Activated naive CD4-positive, alpha-beta T cell treated with anti-CD3 and anti-CD28 coated beads, Interleukin-2, amount 10 ng/mL, durations not matched to agents 7 days and 5 days (primary cell): Measurements from ENCODE around the gene IL1RAPL2.
"Not testable (repeated sequence)": the region's sequence is repeated elsewhere in the genome, so short reads cannot be mapped to it uniquely, and the experiment has no call there.

Experiments
- CTCF ChIA-PET: fragments of 350-600 bp; sonication (Branson Sonifier 250); formaldehyde crosslinking; loops from one replicate; lab custom pipeline; 2021; ENCODE audit warnings: antibody characterized with exemption; lab: Charles Lee
- DNase-seq: peaks from one replicate; pipeline ENCODE4 v3.0.0-alpha.2; 2020
- H3K27ac Mint-ChIP-seq: one replicate; pipeline ENCODE4 v1.8.0; 2021; ENCODE audit warnings: mild to moderate bottlenecking, moderate library complexity, mixed read lengths
- H3K27me3 Mint-ChIP-seq: one replicate; pipeline ENCODE4 v1.8.0; 2021; ENCODE audit warnings: mild to moderate bottlenecking, mixed read lengths
- H3K36me3 Mint-ChIP-seq: one replicate; pipeline ENCODE4 v1.8.0; 2021; ENCODE audit warnings: mixed read lengths
- H3K4me1 Mint-ChIP-seq: one replicate; pipeline ENCODE4 v1.8.0; 2021; ENCODE audit warnings: mixed read lengths
- H3K4me3 Mint-ChIP-seq: one replicate; pipeline ENCODE4 v1.8.0; 2021; ENCODE audit warnings: mild to moderate bottlenecking, moderate library complexity, mixed read lengths
- H3K9me3 Mint-ChIP-seq: one replicate; pipeline ENCODE4 v1.8.0; 2021; ENCODE audit warnings: mixed read lengths

IL1RAPL2 gene

DNA sequence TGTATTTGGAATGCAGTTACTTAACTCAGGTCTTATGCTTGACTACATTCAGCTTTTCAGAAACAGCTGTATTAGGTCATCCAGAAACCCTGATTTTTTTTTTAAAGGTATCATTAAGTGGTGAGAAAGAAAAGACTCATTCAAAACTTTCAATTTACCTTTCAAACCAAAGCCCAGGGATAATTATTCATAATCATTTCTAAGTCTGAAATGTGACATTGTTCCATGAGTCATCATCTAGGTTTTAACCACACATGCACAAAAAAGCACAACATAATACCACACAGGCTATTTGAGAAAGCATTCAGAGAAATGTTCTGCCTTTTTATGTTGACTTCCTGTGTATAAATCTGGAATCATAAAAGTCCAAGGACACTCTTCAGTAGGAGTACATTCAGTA, 288.2 kb downstream of the IL1RAPL2 start:
- no peak overlapping the region for H3K27ac Mint-ChIP-seq
- CTCF ChIA-PET, result no interaction called here
- DNase-seq, result no peak
- no peaks in the 10 kb centered on the region for H3K9me3 Mint-ChIP-seq
- no peaks in the 10 kb centered on the region for H3K4me1 Mint-ChIP-seq
- no peaks in the 10 kb centered on the region for H3K27me3 Mint-ChIP-seq
- no peak overlapping the region for H3K4me3 Mint-ChIP-seq
- no peaks in the 10 kb centered on the region for H3K36me3 Mint-ChIP-seq

DNA sequence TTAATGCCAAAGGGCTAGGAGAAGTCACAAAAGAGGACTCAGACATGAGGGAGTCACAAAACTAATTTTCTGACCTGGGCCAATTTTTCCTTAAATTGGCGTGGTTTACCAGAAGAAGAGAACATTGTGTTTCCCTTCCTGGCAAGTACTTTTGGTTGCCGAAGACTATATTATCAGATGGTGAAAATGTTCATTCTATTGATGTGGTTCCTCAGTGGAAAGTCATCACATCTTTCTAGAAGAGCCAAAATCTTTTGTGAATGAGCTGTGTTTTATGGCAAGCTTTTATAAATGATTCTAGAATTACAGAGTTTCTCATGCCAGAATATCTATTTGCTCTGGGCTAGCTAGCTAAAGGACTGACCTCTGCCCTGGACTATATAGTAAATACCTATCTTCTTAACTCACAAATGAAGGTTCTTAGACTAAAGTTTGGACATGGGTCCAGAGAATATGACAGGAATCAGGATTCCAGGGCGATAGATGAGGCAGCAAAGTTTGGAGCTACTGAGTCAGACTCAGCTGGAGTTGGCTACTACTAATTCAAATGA, 288.9 kb downstream of the IL1RAPL2 start:
- Mint-ChIP-seq H3K9me3 (no peaks in the 10 kb centered on the region), H3K27ac (no peak overlapping the region), H3K27me3 (no peaks in the 10 kb centered on the region), H3K4me1 (no peaks in the 10 kb centered on the region), H3K36me3 (no peaks in the 10 kb centered on the region), H3K4me3 (no peak overlapping the region)
- CTCF ChIA-PET, result no interaction called here
- no peak for DNase-seq

DNA sequence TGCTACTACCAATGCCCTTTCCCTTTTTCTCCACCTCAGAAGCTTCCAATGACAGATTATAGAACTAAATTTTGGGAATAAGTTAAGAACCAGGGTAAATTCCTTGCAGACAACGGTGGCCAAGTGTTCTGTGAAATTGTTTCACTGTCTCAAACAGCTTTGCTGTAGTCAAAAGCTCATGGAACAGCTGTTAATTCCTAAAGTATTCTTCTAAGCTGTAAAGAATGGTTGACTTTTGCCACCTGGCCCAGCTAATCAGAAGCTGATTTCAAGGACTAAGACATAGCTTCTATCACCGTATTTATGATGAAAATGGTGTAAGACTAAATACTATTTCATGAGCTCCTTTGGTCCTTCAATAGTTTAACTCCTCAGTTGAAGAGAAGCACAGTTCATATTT, 297.5 kb downstream of the IL1RAPL2 start:
- H3K9me3 Mint-ChIP-seq, result no peaks in the 10 kb centered on the region
- H3K36me3 Mint-ChIP-seq, result no peaks in the 10 kb centered on the region
- CTCF ChIA-PET, result no interaction called here
- no peaks in the 10 kb centered on the region for H3K4me1 Mint-ChIP-seq
- DNase-seq, result no peak
- H3K4me3 Mint-ChIP-seq, result no peak overlapping the region
- no peak overlapping the region for H3K27ac Mint-ChIP-seq
- H3K27me3 Mint-ChIP-seq, result no peaks in the 10 kb centered on the region

DNA sequence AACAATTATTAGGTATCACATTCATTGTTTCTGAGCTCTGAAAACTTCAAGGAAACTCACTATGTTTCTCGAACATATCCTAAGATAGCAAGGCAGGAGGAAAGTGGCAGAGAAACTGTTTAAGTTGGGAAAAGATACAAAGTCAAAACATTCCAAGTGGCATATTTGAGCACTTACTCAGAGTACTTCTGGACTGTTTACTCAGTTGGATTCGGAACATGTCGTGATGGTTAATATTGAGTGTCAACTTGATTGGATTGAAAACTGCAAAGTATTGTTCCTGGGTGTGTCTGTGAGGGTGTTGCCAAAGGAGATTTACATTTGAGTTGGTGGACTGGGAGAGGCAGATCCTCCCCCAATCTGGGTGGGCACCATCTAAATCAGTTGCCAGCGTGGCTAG, 298.3 kb downstream of the IL1RAPL2 start:
- H3K9me3 Mint-ChIP-seq, result no peaks in the 10 kb centered on the region
- H3K4me1 Mint-ChIP-seq, result no peaks in the 10 kb centered on the region
- H3K27ac Mint-ChIP-seq, result no peak overlapping the region
- H3K36me3 Mint-ChIP-seq, result no peaks in the 10 kb centered on the region
- CTCF ChIA-PET, result no interaction called here
- H3K4me3 Mint-ChIP-seq, result no peak overlapping the region
- no peak for DNase-seq
- H3K27me3 Mint-ChIP-seq, result no peaks in the 10 kb centered on the region

DNA sequence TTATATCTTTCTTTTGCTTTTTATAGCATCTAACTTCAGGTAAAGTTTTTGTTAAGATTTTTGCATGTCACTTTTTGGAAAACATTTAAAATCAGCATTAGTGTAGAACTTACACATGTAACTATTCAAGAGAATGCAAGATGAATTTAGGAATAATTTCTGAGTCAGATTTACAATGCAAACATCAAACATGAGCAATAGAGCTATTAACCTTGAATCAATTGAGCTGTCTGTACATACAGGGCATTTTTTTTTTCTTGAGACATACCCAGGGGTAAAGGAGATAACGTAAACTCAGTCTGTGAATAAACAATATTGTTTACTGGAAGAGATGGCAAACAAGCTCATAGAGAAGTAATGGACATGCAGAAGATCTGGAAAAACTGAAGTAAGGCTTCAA, 311.5 kb downstream of the IL1RAPL2 start:
- H3K4me1 Mint-ChIP-seq, result no peaks in the 10 kb centered on the region
- no peak overlapping the region for H3K4me3 Mint-ChIP-seq
- CTCF ChIA-PET, result no interaction called here
- no peaks in the 10 kb centered on the region for H3K27me3 Mint-ChIP-seq
- DNase-seq, result no peak
- no peaks in the 10 kb centered on the region for H3K9me3 Mint-ChIP-seq
- no peak overlapping the region for H3K27ac Mint-ChIP-seq
- H3K36me3 Mint-ChIP-seq, result no peaks in the 10 kb centered on the region

DNA sequence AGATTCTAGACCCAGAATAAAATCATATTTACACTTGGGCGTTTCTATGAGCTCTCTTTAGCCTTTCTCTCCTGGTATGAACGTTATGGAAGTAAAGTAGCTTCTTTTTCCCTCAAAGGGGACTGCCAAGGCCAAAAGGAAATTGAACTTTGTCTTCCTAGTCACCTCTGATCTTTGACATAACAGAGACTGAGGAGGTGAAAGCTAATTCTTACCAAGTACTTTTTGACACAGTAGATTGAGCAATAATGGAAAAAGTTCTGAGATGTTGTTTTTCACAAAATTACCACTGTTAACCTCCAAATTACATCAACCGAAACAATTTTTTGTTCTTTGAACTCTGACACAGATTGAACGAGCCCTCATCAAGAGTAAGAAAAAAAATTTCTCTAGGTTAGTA, 336.1 kb downstream of the IL1RAPL2 start:
- CTCF ChIA-PET, result no interaction called here
- Mint-ChIP-seq H3K27me3 (no peaks in the 10 kb centered on the region), H3K36me3 (no peaks in the 10 kb centered on the region), H3K4me1 (no peaks in the 10 kb centered on the region), H3K9me3 (no peaks in the 10 kb centered on the region), H3K27ac (no peak overlapping the region), H3K4me3 (no peak overlapping the region)
- no peak for DNase-seq

DNA sequence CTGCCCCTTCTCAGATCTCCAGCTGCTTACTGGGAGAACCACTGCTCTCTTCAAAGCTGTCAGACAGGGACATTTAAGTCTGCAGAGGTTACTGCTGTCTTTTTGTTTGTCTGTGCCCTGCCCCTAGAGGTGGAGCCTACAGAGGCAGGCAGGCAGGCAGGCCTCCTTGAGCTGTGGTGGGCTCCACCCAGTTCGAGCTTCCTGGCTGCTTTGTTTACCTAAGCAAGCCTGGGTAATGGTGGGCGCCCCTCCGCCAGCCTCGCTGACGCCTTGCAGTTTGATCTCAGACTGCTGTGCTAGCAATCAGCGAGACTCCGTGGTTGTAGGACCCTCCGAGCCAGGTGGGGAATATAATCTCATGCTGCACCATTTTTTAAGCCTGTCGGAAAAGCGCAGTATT, 343.7 kb downstream of the IL1RAPL2 start:
- H3K9me3 Mint-ChIP-seq, CTCF ChIA-PET, H3K36me3 Mint-ChIP-seq, H3K27me3 Mint-ChIP-seq: not testable (repeated sequence)
- peaks cover 13% of the 10 kb centered on the region for H3K4me1 Mint-ChIP-seq
- peak overlapping the region; percentile 76 for H3K27ac Mint-ChIP-seq
- peak; percentile 39 for DNase-seq
- peak overlapping the region; percentile 71 for H3K4me3 Mint-ChIP-seq

DNA sequence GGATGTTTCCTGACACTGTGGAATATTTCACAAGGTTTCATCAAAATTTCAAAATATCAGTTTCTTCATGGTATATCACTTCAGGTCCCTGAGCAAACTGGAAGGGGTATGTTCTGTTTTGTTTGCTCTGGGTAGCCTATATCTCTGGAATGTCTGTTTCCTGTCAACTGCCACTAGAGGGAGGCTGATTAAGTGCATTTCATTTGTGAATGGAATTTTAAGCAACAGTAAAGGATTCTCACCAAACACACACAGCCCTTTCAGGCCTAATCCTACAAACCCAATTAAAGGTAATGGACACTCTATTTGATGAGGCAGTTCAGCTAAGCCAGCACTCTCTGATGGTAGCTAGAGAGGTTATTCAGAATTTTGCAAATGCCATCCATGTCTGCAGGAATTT, 347.3 kb downstream of the IL1RAPL2 start:
- Mint-ChIP-seq H3K36me3 (no peaks in the 10 kb centered on the region), H3K9me3 (no peaks in the 10 kb centered on the region), H3K4me3 (no peak overlapping the region), H3K27me3 (no peaks in the 10 kb centered on the region), H3K4me1 (peaks cover 13% of the 10 kb centered on the region), H3K27ac (no peak overlapping the region)
- CTCF ChIA-PET, result no interaction called here
- no peak for DNase-seq

DNA sequence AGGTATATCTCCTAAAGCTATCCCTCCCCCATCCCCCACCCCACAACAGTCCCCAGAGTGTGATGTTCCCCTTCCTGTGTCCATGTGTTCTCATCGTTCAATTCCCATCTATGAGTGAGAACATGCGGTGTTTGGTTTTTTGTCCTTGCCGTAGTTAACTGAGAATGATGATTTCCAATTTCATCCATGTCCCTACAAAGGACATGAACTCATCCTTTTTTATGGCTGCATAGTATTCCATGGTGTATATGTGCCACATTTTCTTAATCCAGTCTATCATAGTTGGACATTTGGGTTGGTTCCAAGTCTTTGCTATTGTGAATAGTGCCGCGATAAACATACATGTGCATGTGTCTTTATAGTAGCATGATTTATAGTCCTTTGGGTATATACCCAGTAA, 348.7 kb downstream of the IL1RAPL2 start:
- H3K27ac Mint-ChIP-seq, H3K36me3 Mint-ChIP-seq, H3K4me3 Mint-ChIP-seq, H3K27me3 Mint-ChIP-seq, CTCF ChIA-PET, H3K9me3 Mint-ChIP-seq, H3K4me1 Mint-ChIP-seq, DNase-seq: not testable (repeated sequence)

DNA sequence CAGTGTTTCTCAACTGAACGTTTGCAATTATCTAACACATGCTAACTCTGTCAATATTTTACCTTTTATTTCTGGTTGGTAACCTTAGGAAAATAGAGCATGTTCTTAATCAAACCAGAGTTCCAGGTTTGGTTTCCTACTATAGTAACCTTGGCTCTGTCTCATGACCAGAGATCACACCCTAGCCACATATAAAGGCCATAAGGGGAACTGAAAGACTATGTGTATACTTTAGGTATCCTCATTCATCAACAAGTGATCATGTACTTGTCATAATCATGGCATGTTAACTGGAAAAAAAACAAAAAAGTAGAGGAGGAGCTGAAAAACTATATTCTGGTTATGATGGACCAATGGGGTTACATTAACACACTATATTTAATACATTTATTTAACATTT, 352.1 kb downstream of the IL1RAPL2 start:
- DNase-seq, result no peak
- no peaks in the 10 kb centered on the region for H3K9me3 Mint-ChIP-seq
- H3K27ac Mint-ChIP-seq, result no peak overlapping the region
- H3K4me3 Mint-ChIP-seq, result no peak overlapping the region
- CTCF ChIA-PET, result no interaction called here
- no peaks in the 10 kb centered on the region for H3K27me3 Mint-ChIP-seq
- H3K4me1 Mint-ChIP-seq, result no peaks in the 10 kb centered on the region
- H3K36me3 Mint-ChIP-seq, result no peaks in the 10 kb centered on the region

DNA sequence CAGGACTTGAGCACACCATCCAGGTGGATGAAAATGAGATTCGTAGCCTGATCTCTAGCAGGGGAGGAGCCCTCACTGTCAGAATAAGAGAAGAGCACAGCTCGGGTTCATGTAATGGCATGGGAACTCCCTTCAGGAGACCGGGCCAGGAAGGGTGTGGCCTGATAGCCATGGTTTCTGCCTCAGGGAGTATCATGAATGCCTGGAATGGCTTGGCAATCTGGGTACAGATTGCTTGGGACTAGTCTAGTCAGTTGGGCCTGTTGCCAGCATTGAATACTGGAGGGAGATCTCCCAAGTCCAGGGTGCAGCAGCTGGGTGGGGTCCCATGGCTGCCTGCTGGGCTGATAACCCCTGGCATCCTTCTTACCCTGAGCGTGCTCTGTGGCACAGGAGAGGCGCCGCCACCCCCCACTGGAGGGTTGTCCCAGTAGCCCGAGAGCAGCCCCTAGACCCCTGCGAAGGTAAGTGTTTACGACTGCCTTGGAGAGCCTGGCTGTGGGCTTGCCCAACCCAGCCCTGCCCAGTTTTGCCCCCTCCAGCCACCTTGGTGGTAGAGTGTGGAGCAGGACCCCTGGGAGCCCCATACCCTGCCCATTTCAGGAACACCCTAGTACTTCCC, 355.7 kb downstream of the IL1RAPL2 start:
- H3K4me1 Mint-ChIP-seq, result no peaks in the 10 kb centered on the region
- H3K27ac Mint-ChIP-seq, result no peak overlapping the region
- H3K4me3 Mint-ChIP-seq, result no peak overlapping the region
- H3K27me3 Mint-ChIP-seq, result no peaks in the 10 kb centered on the region
- no peaks in the 10 kb centered on the region for H3K36me3 Mint-ChIP-seq
- H3K9me3 Mint-ChIP-seq, result no peaks in the 10 kb centered on the region
- DNase-seq, result no peak
- CTCF ChIA-PET, result interaction anchor here (1.7 to 1.9 kb wide), 2 partner anchors 10 to 355 kb away, joined by 8 to 9 read pairs; partner anchors contain the start of gene IL1RAPL2

DNA sequence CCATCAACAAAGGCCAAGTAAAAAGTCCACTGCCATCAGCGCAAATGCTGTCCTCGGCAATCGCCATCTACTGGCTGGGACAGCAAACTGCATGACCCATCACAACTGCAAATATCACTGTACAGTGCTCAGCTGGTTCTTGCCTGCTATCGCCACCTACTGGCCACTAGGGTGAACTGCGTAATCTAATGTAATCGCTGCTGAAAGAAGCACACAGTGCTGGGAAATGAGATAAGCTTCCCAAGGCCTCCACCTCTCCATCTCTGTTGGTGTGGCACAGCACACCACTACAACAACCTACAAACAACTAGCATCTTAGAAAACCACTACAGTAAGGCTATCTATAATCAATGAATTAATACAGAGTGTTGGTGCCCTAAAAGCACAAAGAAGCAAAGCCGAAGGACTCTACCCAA, 356.2 kb downstream of the IL1RAPL2 start:
- H3K27me3 Mint-ChIP-seq, result no peaks in the 10 kb centered on the region
- no peaks in the 10 kb centered on the region for H3K36me3 Mint-ChIP-seq
- DNase-seq, result peak; percentile 74
- no peak overlapping the region for H3K4me3 Mint-ChIP-seq
- H3K4me1 Mint-ChIP-seq, result no peaks in the 10 kb centered on the region
- CTCF ChIA-PET, result interaction anchor here (1.7 to 1.9 kb wide), 2 partner anchors 9 to 356 kb away, joined by 8 to 9 read pairs; partner anchors contain the start of gene IL1RAPL2
- no peak overlapping the region for H3K27ac Mint-ChIP-seq
- no peaks in the 10 kb centered on the region for H3K9me3 Mint-ChIP-seq

DNA sequence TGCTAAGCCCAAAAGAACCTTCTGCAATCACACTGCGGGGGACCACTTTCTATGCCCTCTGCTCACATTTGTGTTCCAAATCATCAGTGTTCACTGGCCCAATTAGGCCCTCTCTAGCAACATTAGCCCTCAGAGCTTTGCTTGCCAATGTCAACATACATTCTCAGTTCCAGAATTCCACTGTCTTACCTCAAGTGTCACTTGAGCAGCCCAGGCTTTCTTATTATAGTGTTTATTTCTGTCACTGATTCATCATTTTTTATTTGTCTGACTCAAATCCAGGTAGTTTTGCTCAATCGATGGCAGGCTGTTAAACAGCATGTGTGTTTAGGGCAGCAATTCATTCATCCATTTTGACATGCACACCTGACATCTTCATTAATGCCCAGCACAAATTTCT, 363.3 kb downstream of the IL1RAPL2 start:
- CTCF ChIA-PET, result no interaction called here
- H3K27ac Mint-ChIP-seq, result no peak overlapping the region
- no peak overlapping the region for H3K4me3 Mint-ChIP-seq
- no peaks in the 10 kb centered on the region for H3K4me1 Mint-ChIP-seq
- H3K27me3 Mint-ChIP-seq, result no peaks in the 10 kb centered on the region
- no peaks in the 10 kb centered on the region for H3K36me3 Mint-ChIP-seq
- DNase-seq, result no peak
- H3K9me3 Mint-ChIP-seq, result no peaks in the 10 kb centered on the region

DNA sequence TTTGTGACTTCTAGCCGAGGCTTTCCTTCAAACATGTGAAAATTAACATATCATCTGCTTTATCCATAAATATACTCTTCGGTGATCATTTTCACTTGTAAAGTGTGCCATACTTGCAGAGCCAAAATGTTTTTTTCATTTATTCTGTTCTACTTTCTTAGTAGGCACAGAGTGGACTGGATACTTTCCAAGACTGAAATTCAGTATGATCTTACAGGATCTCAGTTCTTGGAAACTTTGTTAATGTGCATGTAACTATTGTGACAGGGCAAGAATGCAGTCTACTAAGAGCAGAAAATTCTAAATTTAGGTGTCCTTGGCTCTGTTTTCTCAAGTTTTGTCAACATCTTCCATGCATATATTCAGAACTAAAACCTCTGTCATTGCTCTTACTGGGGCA, 369.6 kb downstream of the IL1RAPL2 start:
- CTCF ChIA-PET, result no interaction called here
- H3K27ac Mint-ChIP-seq, result no peak overlapping the region
- no peaks in the 10 kb centered on the region for H3K36me3 Mint-ChIP-seq

DNA sequence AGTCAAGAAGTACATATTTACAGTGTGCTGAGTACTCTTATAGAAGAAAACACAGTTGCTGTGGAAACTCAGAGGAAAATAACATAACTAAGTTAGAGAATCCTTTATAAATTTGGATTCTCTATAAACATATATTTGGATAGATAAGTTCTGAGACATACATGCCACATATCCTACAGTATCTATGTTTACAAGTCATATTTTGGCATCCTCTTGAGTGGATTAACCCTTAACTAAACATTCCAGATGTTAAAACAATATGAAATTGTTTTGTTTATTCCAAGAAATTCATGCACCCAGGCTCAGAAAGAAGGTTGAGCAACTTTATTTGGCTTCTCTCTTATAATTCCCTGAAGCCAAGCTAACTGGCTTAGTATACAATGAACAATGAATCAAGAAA, 387.3 kb downstream of the IL1RAPL2 start:
- Mint-ChIP-seq H3K27ac (no peak overlapping the region), H3K4me3 (no peak overlapping the region), H3K27me3 (no peaks in the 10 kb centered on the region), H3K4me1 (no peaks in the 10 kb centered on the region), H3K36me3 (no peaks in the 10 kb centered on the region), H3K9me3 (no peaks in the 10 kb centered on the region)
- DNase-seq, result no peak
- CTCF ChIA-PET, result no interaction called here

More for the DNA sequence above, 369.6 kb downstream of the IL1RAPL2 start:
- Mint-ChIP-seq H3K27me3 (no peaks in the 10 kb centered on the region), H3K9me3 (no peaks in the 10 kb centered on the region), H3K4me1 (no peaks in the 10 kb centered on the region), H3K4me3 (no peak overlapping the region)
- no peak for DNase-seq
